LNCAP (cell line): ENCODE measurements around the gene KRTAP19-2.

ENCODE experiments used
- TF ChIP-seq, protein P1 (sequence below): fragments of 450-650 bp; IDR thresholded peaks from 2 replicates; pipeline ENCODE4 v1.5.1; 2017; ENCODE audit warnings: mild to moderate bottlenecking

The KRTAP19-2 gene, protein sequence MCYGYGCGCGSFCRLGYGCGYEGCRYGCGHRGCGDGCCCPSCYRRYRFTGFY

DNA sequence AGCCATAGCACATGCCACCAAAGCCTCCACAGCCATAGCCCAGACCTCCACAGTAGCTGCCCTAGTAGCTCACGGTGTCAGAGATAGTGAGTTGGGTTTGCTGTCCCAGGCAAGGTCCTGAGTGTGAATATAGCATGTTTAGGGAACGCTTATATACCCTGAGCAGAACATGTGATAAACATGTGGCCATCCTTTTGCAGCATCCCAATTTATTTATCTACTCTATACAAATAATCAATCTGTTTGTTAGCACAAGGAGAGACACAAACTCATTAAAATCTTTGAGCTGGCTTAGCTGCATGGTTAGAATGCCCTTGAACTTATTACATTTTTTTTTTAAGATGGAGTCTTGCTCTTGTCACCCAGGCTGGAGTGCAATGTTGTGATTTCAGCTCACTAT is at the start of gene KRTAP19-2:
KRTAP19-2 (minus strand) TSS at position 101 of the 400 bp plus-strand sequence; CDS start at position 13, 88 bp downstream.
- TF ChIP-seq, protein P1, sequence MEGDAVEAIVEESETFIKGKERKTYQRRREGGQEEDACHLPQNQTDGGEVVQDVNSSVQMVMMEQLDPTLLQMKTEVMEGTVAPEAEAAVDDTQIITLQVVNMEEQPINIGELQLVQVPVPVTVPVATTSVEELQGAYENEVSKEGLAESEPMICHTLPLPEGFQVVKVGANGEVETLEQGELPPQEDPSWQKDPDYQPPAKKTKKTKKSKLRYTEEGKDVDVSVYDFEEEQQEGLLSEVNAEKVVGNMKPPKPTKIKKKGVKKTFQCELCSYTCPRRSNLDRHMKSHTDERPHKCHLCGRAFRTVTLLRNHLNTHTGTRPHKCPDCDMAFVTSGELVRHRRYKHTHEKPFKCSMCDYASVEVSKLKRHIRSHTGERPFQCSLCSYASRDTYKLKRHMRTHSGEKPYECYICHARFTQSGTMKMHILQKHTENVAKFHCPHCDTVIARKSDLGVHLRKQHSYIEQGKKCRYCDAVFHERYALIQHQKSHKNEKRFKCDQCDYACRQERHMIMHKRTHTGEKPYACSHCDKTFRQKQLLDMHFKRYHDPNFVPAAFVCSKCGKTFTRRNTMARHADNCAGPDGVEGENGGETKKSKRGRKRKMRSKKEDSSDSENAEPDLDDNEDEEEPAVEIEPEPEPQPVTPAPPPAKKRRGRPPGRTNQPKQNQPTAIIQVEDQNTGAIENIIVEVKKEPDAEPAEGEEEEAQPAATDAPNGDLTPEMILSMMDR, result no peak

DNA sequence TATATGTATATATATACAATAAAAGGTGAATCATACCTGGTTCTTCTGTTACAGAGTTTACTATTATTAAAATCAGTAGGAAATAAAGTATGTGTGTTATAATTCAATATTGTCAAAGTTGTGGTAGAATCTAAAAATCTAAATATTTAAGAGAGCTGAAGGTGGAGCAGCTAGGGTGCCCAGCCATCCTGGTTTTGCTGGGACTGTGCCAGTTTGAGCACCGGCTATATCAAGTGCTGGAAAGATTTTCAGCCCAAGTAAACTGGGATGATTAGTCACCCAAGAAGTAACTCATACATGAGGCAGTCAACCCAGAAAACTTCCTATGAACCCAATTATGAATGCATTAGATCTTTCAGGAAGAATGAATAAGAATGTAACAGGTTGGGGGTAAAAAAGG is 31.6 kb upstream of the KRTAP19-2 start:
- TF ChIP-seq, protein P1, result no peak

DNA sequence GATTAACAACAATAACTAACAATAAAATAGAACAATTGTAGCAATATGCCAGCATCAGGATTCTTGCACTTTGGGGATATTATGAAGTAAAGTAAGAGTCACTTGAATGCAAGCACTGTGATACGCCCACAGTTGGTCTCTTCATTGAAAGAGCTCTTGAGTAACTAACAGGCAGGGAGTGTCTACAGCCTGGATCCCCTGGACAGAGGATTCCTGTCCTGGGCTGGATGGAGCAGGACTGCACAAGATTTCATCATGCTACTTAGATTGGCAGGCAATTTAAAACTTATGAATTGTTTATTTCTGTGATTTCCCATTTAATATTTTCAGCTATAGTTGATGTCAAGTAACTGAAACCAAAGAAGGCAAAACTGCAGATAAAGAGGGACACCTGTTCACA is 28.4 kb upstream of the KRTAP19-2 start:
- TF ChIP-seq, protein P1, result no peak

DNA sequence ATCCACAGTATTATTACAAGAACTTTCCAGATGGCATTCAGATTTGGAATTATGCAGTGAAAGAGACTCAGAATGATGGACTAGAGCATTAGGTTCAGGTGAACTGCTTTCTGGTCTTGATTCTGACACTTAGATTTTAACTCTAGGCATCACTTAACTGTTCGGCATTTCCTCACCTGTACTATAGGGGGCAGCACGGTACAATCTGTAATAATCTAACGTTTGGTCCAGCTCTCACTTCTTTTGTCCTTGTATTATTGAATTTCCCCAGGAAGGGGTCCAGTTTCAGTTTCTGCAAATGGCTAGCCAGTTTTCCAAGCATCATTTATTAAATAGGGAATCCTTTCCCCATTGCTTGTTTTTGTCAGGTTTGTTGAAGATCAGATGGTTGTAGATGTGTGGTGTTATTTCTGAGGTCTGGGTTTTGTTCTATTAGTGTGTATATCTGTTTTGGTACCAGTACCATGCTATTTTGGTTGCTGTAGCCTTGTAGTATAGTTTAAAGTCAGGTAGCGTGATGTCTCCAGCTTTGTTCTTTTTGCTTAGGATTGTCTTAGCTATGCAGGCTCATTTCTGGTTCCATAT is 18.5 kb upstream of the KRTAP19-2 start:
- TF ChIP-seq, protein P1, result peak; percentile 73

DNA sequence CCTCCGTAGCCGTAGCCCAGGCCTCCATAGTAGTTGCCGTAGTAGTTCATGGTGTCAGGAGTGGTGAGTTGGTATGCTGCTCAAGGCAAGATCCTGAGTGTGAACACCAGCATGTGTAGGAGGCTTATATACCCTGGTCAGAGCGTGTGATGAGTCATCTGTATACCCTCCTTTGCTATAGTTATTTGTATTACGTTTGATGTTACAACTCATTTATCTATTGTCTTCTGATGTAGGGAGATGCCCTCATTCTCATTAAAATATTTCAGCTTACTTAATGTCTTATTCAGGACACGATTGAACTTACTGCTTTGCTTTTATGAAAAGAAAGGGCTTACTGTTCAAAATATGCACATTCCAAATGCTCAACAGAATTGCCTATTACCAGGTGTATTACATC is 14.8 kb upstream of the KRTAP19-2 start, which contains the start of gene KRTAP19-5:
KRTAP19-5 (minus strand) TSS at position 101 of the 400 bp plus-strand sequence; CDS start at position 50, 51 bp downstream.
- TF ChIP-seq, protein P1, result no peak

DNA sequence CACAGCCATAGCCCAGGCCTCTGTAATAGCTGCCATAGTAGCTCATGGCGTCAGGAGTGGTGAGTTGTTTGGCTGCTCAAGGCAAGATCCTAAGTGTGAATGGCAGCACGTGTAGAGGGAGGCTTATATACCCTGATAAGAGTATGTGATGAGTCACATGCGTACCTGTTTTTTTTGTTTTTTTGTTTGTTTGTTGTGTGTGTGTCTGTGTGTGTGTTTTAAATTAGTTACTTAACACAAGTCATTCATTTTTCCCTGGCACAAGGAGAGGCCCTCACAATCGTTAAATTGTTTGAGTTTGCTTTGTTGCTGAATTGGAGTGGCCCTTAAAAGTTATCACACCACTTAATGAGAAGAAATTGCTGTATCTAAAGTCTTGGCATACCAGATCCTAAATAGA is 9.8 kb upstream of the KRTAP19-2 start, which contains the start of gene KRTAP19-4:
KRTAP19-4 (minus strand) TSS at position 101 of the 400 bp plus-strand sequence; CDS start at position 46, 55 bp downstream.
- TF ChIP-seq, protein P1, result no peak

DNA sequence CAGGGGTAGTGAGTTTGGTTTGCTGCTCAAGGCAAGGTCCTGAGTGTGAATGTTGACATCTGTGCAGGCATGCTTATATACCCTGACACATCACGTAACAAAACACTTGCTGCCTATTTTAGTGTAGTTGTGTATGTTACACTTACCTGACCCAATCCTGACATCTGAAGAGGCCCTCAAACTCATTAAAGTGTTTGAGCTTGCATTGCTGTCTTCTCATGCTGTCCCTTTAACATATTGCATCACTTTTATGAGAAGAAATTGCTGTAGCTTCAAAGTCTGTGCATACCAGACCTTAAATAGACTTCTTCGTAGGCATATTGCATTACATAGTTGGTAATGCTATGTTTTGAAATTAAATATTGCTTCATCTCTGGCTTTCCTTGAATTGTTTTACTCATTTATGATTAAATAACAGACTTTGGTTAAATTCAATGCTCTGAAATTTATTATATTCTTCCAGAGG is 4.8 kb upstream of the KRTAP19-2 start, which contains the start of gene KRTAP19-3:
KRTAP19-3 (minus strand) TSS at position 51 of the 466 bp plus-strand sequence. CDS start 56 bp downstream, outside the sequence.
- TF ChIP-seq, protein P1, result no peak
